HepG2 (cell line): ENCODE measurements around the gene SCYL1. TPM values are rescaled to one million over a fixed set of nuclear protein-coding genes. Genes with fewer than 3 reads are reported as not detected.

Source experiments
- ATAC-seq: fragments of 200-7000 bp; cut with Tn5 transposase; 3 replicates; pipeline ENCODE4 v1.9.1; 2020; ENCODE audit warnings: mild to moderate bottlenecking, moderate library complexity
- BruUV-seq: library from RNA; stranded (reverse); fragments of 400-500 nt; replicated peaks from 2 replicates; lab custom pipeline; 2021; lab: Mats Ljungman, UMichigan
- CTCF ChIA-PET: fragments of 300-600 bp; formaldehyde crosslinking; extraction: SDS; loops from one replicate; lab custom pipeline; 2021; ENCODE audit warnings: low total read pairs, inconsistent platforms, low intra/inter-chr PET ratio; lab: Yijun Ruan, JAX
- POLR2A ChIA-PET: fragments of 350-600 bp; sonication (Branson Sonifier 250); formaldehyde crosslinking; loops from one replicate; lab custom pipeline; 2020; ENCODE audit warnings: antibody characterized with exemption, inconsistent platforms; lab: Yijun Ruan, JAX
- DNase-seq: peaks from one replicate; pipeline ENCODE4 v3.0.0-alpha.2; 2015; ENCODE audit warnings: low spot score
- FAIRE-seq: peaks from 3 replicates; lab custom pipeline; 2011; peaks lifted over from hg19 to GRCh38; lab: Jason Lieb, UNC
- H2AFZ ChIP-seq: one replicate; pipeline ENCODE4 v1.6.1; 2011; ENCODE audit warnings: low read length, inconsistent platforms
- H3K27ac ChIP-seq: fragments of 300-600 bp; 3 replicates; pipeline ENCODE4 v1.8.0; 2011; ENCODE audit warnings: mixed run types, mild to moderate bottlenecking, mixed read lengths, low read length, inconsistent platforms; ENCODE audit not compliant: insufficient read depth; ENCODE audit errors: extremely low read length
- H3K27me3 ChIP-seq, 2 experiments: fragments of 200-600 bp in 1 of 2; 2 replicates in 1 of 2; 3 replicates in 1 of 2; pipeline versions ENCODE4 v1.6.0 to v1.8.0; 2011; ENCODE audit warnings: low read length in 2 of 2, mild to moderate bottlenecking in 2 of 2, moderate library complexity in 2 of 2, inconsistent platforms in 1 of 2; ENCODE audit not compliant: insufficient read depth in 2 of 2, control insufficient read depth in 1 of 2
- H3K36me3 ChIP-seq, 2 experiments: fragments of 200-600 bp in 1 of 2; replicated peaks in 1 of 2; 2 replicates in 1 of 2; 3 replicates in 1 of 2; pipeline versions ENCODE4 v1.5.1 to v1.8.0; 2011; ENCODE audit warnings: low read length in 2 of 2, inconsistent platforms in 1 of 2; ENCODE audit not compliant: insufficient read depth in 2 of 2, control insufficient read depth in 1 of 2
- H3K4me1 ChIP-seq: 2 replicates; pipeline ENCODE4 v1.5.1; 2012; ENCODE audit warnings: low read length, inconsistent platforms; ENCODE audit not compliant: insufficient read depth
- H3K4me2 ChIP-seq: 2 replicates; pipeline ENCODE4 v1.6.0; 2011; ENCODE audit warnings: low read depth, low read length, inconsistent platforms
- H3K4me3 ChIP-seq, 3 experiments: fragments of 200-600 bp in 1 of 3; sonication (generic), shearing (Covaris generic) in 1 of 3; replicated peaks in 1 of 3; 2 replicates each; pipeline ENCODE4 v1.5.1; 2011 to 2016; ENCODE audit warnings: low read length in 3 of 3, inconsistent platforms in 2 of 3, low read depth in 2 of 3, mild to moderate bottlenecking in 2 of 3, control low read depth in 1 of 3, mixed read lengths in 1 of 3; ENCODE audit not compliant: insufficient read depth in 1 of 3
- H3K79me2 ChIP-seq: one replicate; pipeline ENCODE4 v1.6.1; 2011; ENCODE audit warnings: low read length, inconsistent platforms; ENCODE audit not compliant: insufficient read depth
- H3K9ac ChIP-seq: 2 replicates; pipeline ENCODE4 v1.6.0; 2011; ENCODE audit warnings: mild to moderate bottlenecking, low read depth, low read length, inconsistent platforms; ENCODE audit not compliant: insufficient read depth
- H3K9me3 ChIP-seq: 2 replicates; pipeline ENCODE4 v1.5.1; 2012; ENCODE audit warnings: mild to moderate bottlenecking, low read length
- H4K20me1 ChIP-seq: 2 replicates; pipeline ENCODE4 v1.6.0; 2011; ENCODE audit warnings: inconsistent platforms, mild to moderate bottlenecking, low read length, moderate library complexity; ENCODE audit not compliant: insufficient read depth
- ATF7-NPFF ChIP-seq: sonication (generic); formaldehyde crosslinking; IDR thresholded peaks from 2 replicates; pipeline ENCODE4 v1.8.1; 2023; ENCODE audit warnings: mild to moderate bottlenecking, low read depth, missing genetic modification reagents, moderate library complexity
- CHD4 ChIP-seq: fragments of 200-600 bp; sonication (generic); IDR thresholded peaks from 2 replicates; pipeline ENCODE4 v1.7.0; 2017; ENCODE audit warnings: mild to moderate bottlenecking, low read length, borderline replicate concordance
- HMG20A ChIP-seq: IDR thresholded peaks from 2 replicates; pipeline ENCODE4 v1.6.1; 2016; ENCODE audit warnings: borderline replicate concordance
- HNF1A ChIP-seq, 2 experiments: sonication (generic) in 1 of 2; formaldehyde crosslinking in 1 of 2; IDR thresholded peaks; 2 replicates each; pipeline versions ENCODE4 v1.4.0 to v1.6.1; 2016 to 2020; ENCODE audit warnings: borderline replicate concordance in 1 of 2, low read depth in 1 of 2, mild to moderate bottlenecking in 1 of 2, missing genetic modification reagents in 1 of 2
- POLR2AphosphoS2 ChIP-seq: IDR thresholded peaks from 2 replicates; pipeline ENCODE4 v1.6.1; 2011; ENCODE audit warnings: low read depth, low read length, improper control_type of control experiment
- ZBTB33 ChIP-seq: sonication (generic); formaldehyde crosslinking; IDR thresholded peaks from 2 replicates; pipeline ENCODE4 v1.4.0; 2020; ENCODE audit warnings: missing genetic modification reagents
- ZBTB7B ChIP-seq: sonication (generic); formaldehyde crosslinking; IDR thresholded peaks from 2 replicates; pipeline ENCODE4 v1.4.0; 2020; ENCODE audit warnings: missing genetic modification reagents
- ZNF44 ChIP-seq: sonication (generic); formaldehyde crosslinking; IDR thresholded peaks from 2 replicates; pipeline ENCODE4 v1.5.1; 2020; ENCODE audit warnings: mild to moderate bottlenecking, missing genetic modification reagents
- ZNF574 ChIP-seq: sonication (generic); formaldehyde crosslinking; IDR thresholded peaks from 2 replicates; pipeline ENCODE4 v1.4.0; 2020; ENCODE audit warnings: missing genetic modification reagents
- ZNF737 ChIP-seq: sonication (generic); formaldehyde crosslinking; IDR thresholded peaks from 2 replicates; pipeline ENCODE4 v1.5.0; 2020; ENCODE audit warnings: missing genetic modification reagents, mild to moderate bottlenecking, borderline replicate concordance
- ZNF816 ChIP-seq: sonication (generic); formaldehyde crosslinking; IDR thresholded peaks from 2 replicates; pipeline ENCODE4 v1.8.0; 2022; ENCODE audit warnings: missing genetic modification reagents, mild to moderate bottlenecking, borderline replicate concordance
- WGBS: methylation state at CpG from one replicate; pipeline ENCODE4 v1.1.6; 2017; ENCODE audit warnings: low lambda C conversion rate; 5-methylcytosine and 5-hydroxymethylcytosine counted together
- in situ Hi-C: cut with HindIII; loops from 2 replicates; pipeline ENCODE4 v1.10.0; 2017; ENCODE audit warnings: low pct_unique_long_range_greater_than_20kb; ENCODE audit not compliant: extremely low pct_ligation_motif_present
- intact Hi-C: fragments of 100-400 bp; cut with micrococcal nuclease; formaldehyde crosslinking; loops from one replicate; pipeline ENCODE4 v1.10.0; 2022; ENCODE audit not compliant: unreplicated experiment
- polyA plus RNA-seq, 8 experiments: library from polyadenylated mRNA; depleted of rRNA in 3 of 8; stranded (reverse) in 7 of 8; unstranded in 1 of 8; fragments of >200 nt; fragmentation: Illumina TruSeq in 4 of 8; extraction: Trizol in 4 of 8; gene quantifications; 2 replicates each; pipeline versions ENCODE4 v1.2.1 to v1.2.3, GENCODE V29; 2011 to 2016; ENCODE audit warnings: low read depth in 4 of 8, missing spikeins in 1 of 8, mixed read lengths in 1 of 8; ENCODE audit not compliant: insufficient read depth in 1 of 8
- total RNA-seq, 5 experiments: library from RNA; depleted of rRNA; stranded (reverse); fragments of >200 nt; fragmentation: Illumina TruSeq; extraction: Trizol; gene quantifications; 2 replicates each; pipeline ENCODE4 v1.2.3, GENCODE V29; 2016; ENCODE audit warnings: low read depth in 1 of 5

SCYL1 gene
- total and polyA plus RNA-seq, 2 of the 13 experiments (the other 11 are each of a cell fraction or from before 2014, with no cell fraction given), result 65.9 to 103 TPM

- TF ChIP-seq CHD4, result 0 out of 2 replicates have a peak, but pooled peaks have one; percentile 31
- no peak for TF ChIP-seq ZNF737 (CRISPR knock-in tag)
- 0 out of 2 replicates have a peak, but pooled peaks have one; percentile 73 for TF ChIP-seq ZNF816 (CRISPR knock-in tag)
- TF ChIP-seq ZBTB7B (CRISPR knock-in tag), result no peak; the same call in 1 of the 2 replicates
- peak; percentile 28; the same call in 1 of the 2 replicates for TF ChIP-seq ATF7-NPFF (CRISPR knock-in tag)
- TF ChIP-seq, all 625 proteins: peak for 31
These were observed 26.2 kb upstream of the SCYL1 start (continued) for GRCh38 chr11:65498727-65498976.

GRCh38 chr11:65498977-65499712, 25.7 kb upstream of the SCYL1 start, which contains the start of gene MALAT1:
Gene MALAT1, plus strand, starts transcription at chr11:65499045.
- in situ Hi-C loops (loop anchor here (5.0 kb wide), 1 partner anchor 77 kb away; the partner anchor contains the start of gene NEAT1), intact Hi-C loops (no loop called here)
- H3K4me1 ChIP-seq, result peaks cover 27% of the 10 kb centered on the region
- no peaks in the 10 kb centered on the region; a peak in 2 of 5 replicates for H3K27me3 ChIP-seq
- POLR2A ChIA-PET, result interaction anchor here (0.7 to 27.3 kb wide), 32 partner anchors 9 to 224 kb away, joined by 3 to 1590 read pairs (median 6); partner anchors contain the start of genes CDC42EP2, DPF2, FRMD8 and NEAT1
- WGBS, result under 1% methylated on average over 24 of the region's 24 CpGs
- H3K36me3 ChIP-seq, result peaks cover under 1 to 19% of the 10 kb centered on the region in 2 experiments; a peak in 3 of 5 replicates
- peak within 1 kb of the TSS; percentile 99 for H3K9ac ChIP-seq
- H3K4me2 ChIP-seq, result peak within 1 kb of the TSS; percentile 78
- TSS peak; percentile 65 for BruUV-seq
- DNase-seq, result peak; percentile 88
- ATAC-seq, result no peak
- no peak for FAIRE-seq
- no peak within 1 kb of the TSS for H2AFZ ChIP-seq
- H3K9me3 ChIP-seq, result no peaks in the 10 kb centered on the region
- H3K27ac ChIP-seq, result peak within 1 kb of the TSS; percentile 100
- CTCF ChIA-PET, result interaction anchor here (1.0 kb wide), 1 partner anchor 11 kb away, joined by 3 read pairs; no protein-coding TSS in a partner anchor
- H4K20me1 ChIP-seq, result peaks cover 44% of the 10 kb centered on the region
- peak within 1 kb of the TSS; percentile 85 to 93 (median 89) for H3K4me3 ChIP-seq
- H3K79me2 ChIP-seq, result peaks cover 66% of the 10 kb centered on the region
- peak; percentile 82 for TF ChIP-seq ZNF574 (CRISPR knock-in tag)
- TF ChIP-seq POLR2AphosphoS2, result peak; percentile 99
- TF ChIP-seq ZBTB33 (CRISPR knock-in tag), result peak; percentile 74
- peak; percentile 65; the same call in 1 of the 2 replicates for TF ChIP-seq ZNF44 (CRISPR knock-in tag)
- TF ChIP-seq HMG20A (CRISPR knock-in tag), result 0 out of 2 replicates have a peak, but pooled peaks have one; percentile 47
- peak; percentile 72; the same call in 1 of the 2 replicates for TF ChIP-seq HNF1A (IDR thresholded peaks at IDR 0.05; ENCODE audit: low read depth)
- TF ChIP-seq HNF1A (CRISPR knock-in tag; IDR thresholded peaks at IDR 0.05; ENCODE audit: borderline replicate concordance), result no peak
